ENCODE measurements around the gene PARD3. TPM values are rescaled to one million over a fixed set of nuclear protein-coding genes. Genes with fewer than 3 reads are reported as not detected.
"Not testable (repeated sequence)": the region's sequence is repeated elsewhere in the genome, so short reads cannot be mapped to it uniquely, and the experiment has no call there.

Gene PARD3
- total RNA-seq, 2 donors from 2014 or later, result 32.0 to 61.9 TPM

GRCh38 chr10:34753014-34753757 is 61.9 kb downstream of the PARD3 start:
- Histone ChIP-seq H3K9me3 (no peaks in the 10 kb centered on the region), H3K4me3 (no peak overlapping the region), H3K4me1 (replicated peaks) (no peaks in the 10 kb centered on the region), H3K36me3 (no peaks in the 10 kb centered on the region), H3K27me3 (replicated peaks; ENCODE audit: insufficient read depth) (no peaks in the 10 kb centered on the region), H3K27ac (no peak overlapping the region)
- DNase-seq (ENCODE audit: low spot score), result no peak
- TF ChIP-seq CTCF (IDR thresholded peaks at IDR 0.05) (no peak), POLR2AphosphoS5 (IDR thresholded peaks at IDR 0.05) (no peak)
- WGBS, result 62% methylated on average over 5 of the region's 5 CpGs
- intact Hi-C loops (cut with DNase I), result no loop called here

DNA sequence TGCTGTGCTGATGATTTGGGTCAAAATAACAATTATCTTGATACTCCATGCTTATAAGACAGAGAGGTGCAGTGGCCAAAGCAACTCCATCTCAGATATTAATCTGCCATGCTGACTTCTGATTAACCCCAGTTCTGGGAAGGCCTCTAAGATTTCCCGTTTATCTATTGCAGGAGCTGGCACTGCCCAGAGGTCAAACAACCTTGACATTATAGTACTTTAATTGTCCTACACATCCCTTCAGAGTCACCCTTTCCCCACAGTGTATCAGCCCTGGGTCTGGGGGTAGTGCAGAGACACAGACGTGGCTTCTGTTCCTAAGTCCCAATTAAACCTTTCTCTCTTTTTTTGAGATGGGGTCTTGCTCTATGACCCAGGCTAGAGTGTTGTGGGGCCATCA is 63.8 kb downstream of the PARD3 start:
- no peak for DNase-seq (ENCODE audit: low spot score)
- Histone ChIP-seq H3K36me3 (no peaks in the 10 kb centered on the region), H3K4me3 (no peak overlapping the region), H3K27me3 (replicated peaks; ENCODE audit: insufficient read depth) (no peaks in the 10 kb centered on the region), H3K9me3 (no peaks in the 10 kb centered on the region), H3K27ac (no peak overlapping the region), H3K4me1 (replicated peaks) (no peaks in the 10 kb centered on the region)
- 61% methylated on average over 2 of the region's 2 CpGs for WGBS
- intact Hi-C loops (cut with DNase I), result no loop called here
- TF ChIP-seq CTCF (IDR thresholded peaks at IDR 0.05) (no peak), POLR2A (IDR thresholded peaks at IDR 0.05) (no peak), POLR2AphosphoS5 (IDR thresholded peaks at IDR 0.05) (no peak)

- intact Hi-C loops (cut with DNase I); H3K9me3 ChIP-seq; H3K27ac ChIP-seq; H3K4me1 ChIP-seq (replicated peaks); H3K27me3 ChIP-seq (replicated peaks; ENCODE audit: insufficient read depth); DNase-seq (ENCODE audit: low spot score); H3K36me3 ChIP-seq; H3K4me3 ChIP-seq: not testable (repeated sequence)
- WGBS, result 88% methylated on average over 7 of the region's 7 CpGs
Observed at GRCh38 chr10:34750795-34751194, 64.3 kb downstream of the PARD3 start.

- no peak overlapping the region for H3K27ac ChIP-seq
- H3K4me3 ChIP-seq, result no peak overlapping the region
- H3K27me3 ChIP-seq (replicated peaks; ENCODE audit: insufficient read depth), result no peaks in the 10 kb centered on the region
- no peak for TF ChIP-seq CTCF (IDR thresholded peaks at IDR 0.05)
- TF ChIP-seq POLR2AphosphoS5 (IDR thresholded peaks at IDR 0.05), result no peak
- no peak for TF ChIP-seq POLR2A (IDR thresholded peaks at IDR 0.05)
- intact Hi-C loops (cut with DNase I), result loop anchor here (10.0 kb wide), 1 partner anchor 186 kb away; no protein-coding TSS in a partner anchor
- H3K9me3 ChIP-seq, result no peaks in the 10 kb centered on the region
- H3K4me1 ChIP-seq (replicated peaks), result peaks cover 5% of the 10 kb centered on the region
- H3K36me3 ChIP-seq, result no peaks in the 10 kb centered on the region
- WGBS, result 68% methylated on average over 4 of the region's 4 CpGs
- no peak for DNase-seq (ENCODE audit: low spot score)
Observed at GRCh38 chr10:34748767-34749166, 66.3 kb downstream of the PARD3 start.

- TF ChIP-seq POLR2AphosphoS5 (IDR thresholded peaks at IDR 0.05) (no peak), CTCF (IDR thresholded peaks at IDR 0.05) (no peak), POLR2A (IDR thresholded peaks at IDR 0.05) (no peak)
- DNase-seq (ENCODE audit: low spot score), result no peak
- peaks cover 7% of the 10 kb centered on the region for H3K4me1 ChIP-seq (replicated peaks)
- H3K9me3 ChIP-seq, result no peaks in the 10 kb centered on the region
- H3K4me3 ChIP-seq, result no peak overlapping the region
- no peak overlapping the region for H3K27ac ChIP-seq
- H3K36me3 ChIP-seq, result no peaks in the 10 kb centered on the region
- WGBS, result 97% methylated on average over 6 of the region's 6 CpGs
- intact Hi-C loops (cut with DNase I), result loop anchor here (10.0 kb wide), 1 partner anchor 186 kb away; no protein-coding TSS in a partner anchor
- no peaks in the 10 kb centered on the region for H3K27me3 ChIP-seq (replicated peaks; ENCODE audit: insufficient read depth)
Observed at GRCh38 chr10:34748357-34748756, 66.7 kb downstream of the PARD3 start.
